ENCODE results near the gene CFHR5.

The CFHR5 gene

GRCh38 chr1:197036861-197037260, 59.5 kb downstream of the CFHR5 start:
- Histone ChIP-seq H3K27ac (no peak overlapping the region), H2AFZ (no peak overlapping the region), H3K9me3 (ENCODE audit: control insufficient read depth, low read length) (no peaks in the 10 kb centered on the region), H3K79me2 (no peaks in the 10 kb centered on the region), H3K9ac (no peak overlapping the region), H3K4me2 (ENCODE audit: low read length) (no peak overlapping the region), H3K4me3 (ENCODE audit: low read depth, low read length) (no peak overlapping the region), H3K27me3 (ENCODE audit: control insufficient read depth, insufficient read depth, low read length) (no peaks in the 10 kb centered on the region), H3K4me1 (no peaks in the 10 kb centered on the region), H3K36me3 (ENCODE audit: control insufficient read depth, insufficient read depth, low read length) (no peaks in the 10 kb centered on the region)
- TF ChIP-seq, protein P1, sequence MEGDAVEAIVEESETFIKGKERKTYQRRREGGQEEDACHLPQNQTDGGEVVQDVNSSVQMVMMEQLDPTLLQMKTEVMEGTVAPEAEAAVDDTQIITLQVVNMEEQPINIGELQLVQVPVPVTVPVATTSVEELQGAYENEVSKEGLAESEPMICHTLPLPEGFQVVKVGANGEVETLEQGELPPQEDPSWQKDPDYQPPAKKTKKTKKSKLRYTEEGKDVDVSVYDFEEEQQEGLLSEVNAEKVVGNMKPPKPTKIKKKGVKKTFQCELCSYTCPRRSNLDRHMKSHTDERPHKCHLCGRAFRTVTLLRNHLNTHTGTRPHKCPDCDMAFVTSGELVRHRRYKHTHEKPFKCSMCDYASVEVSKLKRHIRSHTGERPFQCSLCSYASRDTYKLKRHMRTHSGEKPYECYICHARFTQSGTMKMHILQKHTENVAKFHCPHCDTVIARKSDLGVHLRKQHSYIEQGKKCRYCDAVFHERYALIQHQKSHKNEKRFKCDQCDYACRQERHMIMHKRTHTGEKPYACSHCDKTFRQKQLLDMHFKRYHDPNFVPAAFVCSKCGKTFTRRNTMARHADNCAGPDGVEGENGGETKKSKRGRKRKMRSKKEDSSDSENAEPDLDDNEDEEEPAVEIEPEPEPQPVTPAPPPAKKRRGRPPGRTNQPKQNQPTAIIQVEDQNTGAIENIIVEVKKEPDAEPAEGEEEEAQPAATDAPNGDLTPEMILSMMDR (IDR thresholded peaks at IDR 0.05): no peak

DNA sequence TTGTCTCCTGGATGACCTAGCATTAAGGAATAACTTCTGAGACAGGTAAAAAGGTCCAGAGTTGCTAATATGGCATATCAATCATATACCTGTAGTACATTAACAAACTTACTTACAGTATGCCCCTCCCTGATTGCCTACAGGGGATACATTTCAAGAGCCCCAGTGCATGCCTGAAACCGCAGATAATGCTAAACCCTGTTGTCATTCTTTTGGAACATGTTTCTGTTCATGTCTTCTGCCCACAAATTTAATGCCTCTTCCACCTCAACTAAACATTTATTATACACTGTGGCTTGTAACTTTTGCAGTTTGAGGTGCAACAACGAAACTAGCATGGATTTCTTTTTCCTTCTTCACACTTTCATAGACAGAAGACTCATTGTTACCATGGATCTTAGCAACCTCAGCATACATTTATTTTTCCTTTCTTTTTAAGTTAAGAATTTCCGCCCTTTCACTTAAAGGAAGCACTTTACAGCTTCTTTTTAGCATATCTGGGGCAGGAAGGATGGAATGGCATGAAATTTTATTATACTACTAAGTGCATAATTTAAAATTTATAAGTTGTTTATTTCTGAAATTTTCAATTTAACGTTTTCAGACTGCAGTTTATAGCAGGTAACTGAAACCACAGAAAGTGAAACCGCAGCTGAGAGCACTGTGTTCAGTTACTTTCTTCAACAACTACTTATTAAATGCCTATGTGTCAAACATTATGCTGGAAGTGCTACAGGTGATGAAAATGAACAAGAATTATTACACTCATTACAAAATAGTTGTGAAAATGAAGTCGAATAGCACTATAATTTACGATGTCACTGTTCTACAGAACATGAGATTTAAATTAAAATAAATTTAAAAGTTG, 64.4 kb downstream of the CFHR5 start:
- Histone ChIP-seq H3K27ac (no peak overlapping the region), H3K36me3 (ENCODE audit: control insufficient read depth, insufficient read depth, low read length) (no peaks in the 10 kb centered on the region), H3K4me2 (ENCODE audit: low read length) (no peak overlapping the region), H3K27me3 (ENCODE audit: control insufficient read depth, insufficient read depth, low read length) (no peaks in the 10 kb centered on the region), H3K9me3 (ENCODE audit: control insufficient read depth, low read length) (no peaks in the 10 kb centered on the region), H2AFZ (no peak overlapping the region), H3K9ac (no peak overlapping the region), H3K4me1 (no peaks in the 10 kb centered on the region), H3K4me3 (ENCODE audit: low read depth, low read length) (no peak overlapping the region), H3K79me2 (no peaks in the 10 kb centered on the region)
- TF ChIP-seq, protein P1 (IDR thresholded peaks at IDR 0.05): no peak

- Histone ChIP-seq H3K36me3 (ENCODE audit: control insufficient read depth, insufficient read depth, low read length) (no peaks in the 10 kb centered on the region), H3K9ac (no peak overlapping the region), H3K9me3 (ENCODE audit: control insufficient read depth, low read length) (no peaks in the 10 kb centered on the region), H3K27ac (no peak overlapping the region), H3K79me2 (no peaks in the 10 kb centered on the region), H2AFZ (no peak overlapping the region), H3K4me3 (ENCODE audit: low read depth, low read length) (no peak overlapping the region), H3K27me3 (ENCODE audit: control insufficient read depth, insufficient read depth, low read length) (no peaks in the 10 kb centered on the region), H3K4me2 (ENCODE audit: low read length) (no peak overlapping the region), H3K4me1 (no peaks in the 10 kb centered on the region)
- TF ChIP-seq, protein P1 (IDR thresholded peaks at IDR 0.05): no peak
Observed at GRCh38 chr1:197042676-197043341, 65.5 kb downstream of the CFHR5 start.

DNA sequence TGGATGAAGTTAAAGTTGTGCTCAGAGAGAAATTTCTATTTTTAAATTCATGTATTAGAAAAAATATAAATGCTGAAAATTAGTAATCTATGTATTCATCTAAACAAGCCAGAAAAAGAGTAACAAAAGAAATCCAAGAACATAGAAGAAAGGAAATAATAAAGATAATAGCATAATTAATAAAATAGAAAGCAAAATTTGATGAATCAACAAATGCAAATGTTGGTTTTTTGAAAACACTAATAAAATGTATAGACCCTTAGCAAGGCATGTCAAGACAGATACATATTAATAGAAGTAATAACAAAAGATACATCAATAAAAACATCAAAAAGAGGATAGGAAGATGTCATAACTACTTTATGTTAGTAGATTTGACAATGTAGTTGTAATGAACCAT, 71.7 kb downstream of the CFHR5 start:
- Histone ChIP-seq H3K4me3 (ENCODE audit: low read depth, low read length) (no peak overlapping the region), H3K27ac (no peak overlapping the region), H3K9me3 (ENCODE audit: control insufficient read depth, low read length) (no peaks in the 10 kb centered on the region), H3K36me3 (ENCODE audit: control insufficient read depth, insufficient read depth, low read length) (no peaks in the 10 kb centered on the region), H3K79me2 (no peaks in the 10 kb centered on the region), H3K4me1 (no peaks in the 10 kb centered on the region), H3K9ac (no peak overlapping the region), H3K4me2 (ENCODE audit: low read length) (no peak overlapping the region), H3K27me3 (ENCODE audit: control insufficient read depth, insufficient read depth, low read length) (no peaks in the 10 kb centered on the region), H2AFZ (no peak overlapping the region)
- TF ChIP-seq, protein P1 (IDR thresholded peaks at IDR 0.05): no peak

Data from parathyroid adenoma (tissue), 2 donors.